HG03565 (cell line): ENCODE measurements around the gene PPP1R2C.

Experiments used
- ATAC-seq: cut with Tn5 transposase; IDR thresholded peaks from one replicate; pipeline ENCODE4 v1.9.1; 2021; ENCODE audit warnings: mild to moderate bottlenecking, moderate library complexity; ENCODE audit not compliant: unreplicated experiment

PPP1R2C gene

DNA sequence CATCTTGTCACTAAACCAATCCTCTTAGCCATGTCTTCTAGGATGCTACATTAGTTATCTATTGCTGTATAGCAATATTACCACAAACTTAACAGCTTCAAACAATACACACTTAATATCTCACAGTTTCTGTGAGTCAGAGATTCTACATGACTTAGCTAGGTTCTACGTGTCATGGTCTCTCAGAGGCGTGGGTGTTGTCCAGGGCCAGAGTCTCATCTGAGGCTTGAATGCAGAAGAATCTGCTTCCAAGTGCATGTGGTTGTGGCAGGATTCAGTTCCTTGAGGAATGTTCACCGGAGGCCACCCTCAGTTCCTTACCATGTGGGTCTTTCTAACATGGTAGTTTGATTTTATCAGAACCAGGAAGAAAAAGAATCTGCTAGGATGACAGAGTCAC lies 26.4 kb downstream of the PPP1R2C start:
- ATAC-seq = no peak

DNA sequence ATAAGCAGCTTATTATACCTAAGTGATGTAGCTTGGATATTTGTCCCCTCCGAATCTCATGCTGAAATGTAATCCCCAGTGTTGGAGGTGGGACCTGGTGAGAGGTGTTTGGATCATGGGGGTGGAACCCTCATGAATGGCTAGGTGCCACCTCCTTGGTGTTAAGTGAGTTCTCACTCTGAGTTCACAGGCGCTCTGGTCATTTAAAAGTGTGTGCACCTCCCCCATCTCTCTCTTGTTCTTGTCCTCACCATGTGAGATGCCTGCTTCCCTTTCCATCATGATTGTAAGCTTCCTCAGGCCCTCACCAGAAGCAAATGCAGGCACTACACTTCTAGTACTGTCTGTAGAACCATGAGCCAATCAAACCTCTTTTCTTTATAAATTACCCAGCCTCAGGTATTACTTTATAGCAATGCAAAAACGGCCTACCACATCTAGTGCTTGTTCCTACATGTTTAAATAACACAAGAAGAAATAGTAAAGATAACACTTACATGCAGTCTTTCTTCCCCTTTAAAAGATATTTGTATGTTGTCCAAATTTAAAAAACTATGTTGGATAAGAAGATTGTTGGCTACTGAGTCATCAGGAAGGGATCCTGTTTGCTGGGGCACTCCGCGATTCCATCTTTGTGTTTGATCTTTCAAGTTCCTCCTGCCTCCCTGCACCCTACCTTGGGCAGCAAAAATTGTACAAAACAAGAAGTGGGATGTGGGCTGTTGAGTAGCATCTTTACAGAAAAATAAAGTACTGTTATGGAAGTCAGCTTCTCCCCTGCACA lies 29.7 kb downstream of the PPP1R2C start:
- no peak for ATAC-seq

DNA sequence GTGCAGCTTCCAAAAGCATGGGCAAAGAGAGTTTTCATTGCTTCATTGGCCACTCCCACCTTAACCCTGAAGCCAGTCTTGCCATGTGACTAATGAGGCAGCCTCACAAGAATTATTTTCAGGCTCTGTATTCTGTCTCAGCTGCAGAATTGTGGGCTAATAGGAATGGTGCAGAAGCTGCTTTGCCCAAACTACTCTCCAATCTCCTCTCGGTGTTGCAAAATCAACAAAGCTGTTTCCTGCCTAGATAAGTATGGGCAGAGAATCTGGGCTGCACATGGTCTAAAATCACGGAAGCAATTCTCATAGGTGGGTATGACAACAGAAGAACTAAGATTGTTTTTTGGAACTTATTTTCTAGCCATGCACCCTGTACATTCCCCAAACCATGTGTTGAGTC lies 31.4 kb downstream of the PPP1R2C start:
- ATAC-seq = no peak

DNA sequence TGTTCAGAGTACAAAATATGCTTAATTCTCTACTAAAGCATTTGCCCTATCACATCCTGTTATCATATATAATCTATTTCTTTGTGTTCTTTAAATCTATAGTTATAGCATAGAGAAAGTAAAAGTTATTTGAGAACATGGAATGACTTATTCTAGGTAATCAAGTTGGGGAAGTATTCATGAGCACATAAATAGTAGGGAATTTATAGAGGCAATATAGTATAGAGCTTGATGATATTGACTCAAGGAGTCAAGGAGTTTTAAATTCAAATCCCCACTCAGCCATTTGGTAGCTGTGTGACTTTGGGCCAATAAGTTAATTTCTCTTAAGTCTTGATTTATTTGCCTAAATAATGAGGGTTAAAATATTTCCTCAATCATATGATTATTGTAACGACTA lies 37.5 kb downstream of the PPP1R2C start:
- no peak for ATAC-seq

DNA sequence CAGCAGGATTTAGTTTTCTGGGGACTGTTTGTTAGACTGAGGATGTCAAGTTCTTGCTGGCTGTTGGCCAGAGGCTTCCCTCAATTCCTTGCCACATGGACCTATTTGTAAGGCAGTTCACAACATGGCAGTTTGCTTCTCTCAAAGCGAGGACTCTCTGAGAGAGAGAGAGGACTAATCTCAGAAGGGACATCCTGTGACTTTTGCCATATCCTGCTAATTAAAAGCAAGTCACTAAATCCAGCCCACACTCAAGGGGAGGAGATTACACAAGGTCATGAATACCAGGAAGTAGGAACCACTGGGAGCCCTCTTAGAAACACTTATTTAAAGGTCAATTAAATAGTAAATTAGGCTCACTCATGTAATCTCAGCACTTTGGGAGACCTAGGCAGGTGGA lies 38.2 kb downstream of the PPP1R2C start:
- ATAC-seq = no peak

DNA sequence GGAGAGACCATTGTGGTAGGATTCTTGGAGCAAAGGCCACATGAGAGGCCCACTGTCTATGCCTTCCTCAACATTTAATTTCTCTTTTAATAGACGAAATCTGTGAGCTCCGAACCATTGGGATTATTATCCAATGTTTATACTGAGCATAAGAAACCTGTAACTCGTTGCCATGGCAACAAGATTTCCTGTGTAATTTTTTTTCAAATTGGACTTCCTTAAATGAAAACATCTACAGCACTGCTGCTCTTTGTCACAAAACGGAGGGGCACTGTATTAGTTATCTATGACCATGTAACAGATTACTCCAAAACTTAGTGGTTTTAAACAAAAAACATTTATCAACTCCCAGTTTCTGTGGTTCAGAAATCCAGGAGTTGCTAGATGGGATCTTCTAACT lies 38.7 kb downstream of the PPP1R2C start:
- no peak for ATAC-seq

DNA sequence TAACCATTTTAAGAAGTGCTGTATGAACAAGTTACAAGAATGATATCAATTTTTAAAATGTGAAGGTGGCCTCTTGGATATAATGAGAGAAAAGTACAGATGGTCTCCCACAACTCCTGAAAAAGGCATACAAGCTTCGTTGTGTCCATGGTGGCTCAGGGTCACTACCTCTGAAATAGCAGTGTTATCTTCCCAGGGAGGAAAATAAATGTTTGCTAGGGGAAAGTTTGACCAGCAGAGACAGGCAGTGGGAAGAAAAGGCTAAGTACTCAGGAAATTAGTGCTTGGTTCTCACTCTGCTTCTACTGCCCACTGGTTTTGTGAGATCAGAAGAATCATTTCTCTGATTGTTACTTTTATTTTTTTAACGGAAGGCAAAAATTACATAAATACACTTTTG lies 39.4 kb downstream of the PPP1R2C start:
- ATAC-seq = no peak

DNA sequence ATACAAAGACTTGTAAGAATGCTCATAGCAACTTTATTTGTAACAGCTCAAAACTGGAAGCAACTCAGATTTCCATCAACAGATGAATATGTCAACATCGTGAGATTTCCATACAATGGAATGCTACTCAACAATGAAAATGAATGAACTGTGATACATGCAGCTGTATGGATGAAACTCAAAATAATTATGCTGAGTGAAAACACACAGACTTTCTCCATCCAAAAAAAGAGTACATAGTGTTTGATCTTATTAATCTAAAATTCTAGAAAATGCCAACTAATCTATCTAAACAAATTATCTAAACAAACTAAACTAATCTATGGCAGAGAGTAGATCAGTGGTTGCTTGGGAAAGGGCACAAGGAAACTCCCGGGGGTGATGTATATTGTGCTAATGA lies 42.7 kb downstream of the PPP1R2C start:
- no peak for ATAC-seq

DNA sequence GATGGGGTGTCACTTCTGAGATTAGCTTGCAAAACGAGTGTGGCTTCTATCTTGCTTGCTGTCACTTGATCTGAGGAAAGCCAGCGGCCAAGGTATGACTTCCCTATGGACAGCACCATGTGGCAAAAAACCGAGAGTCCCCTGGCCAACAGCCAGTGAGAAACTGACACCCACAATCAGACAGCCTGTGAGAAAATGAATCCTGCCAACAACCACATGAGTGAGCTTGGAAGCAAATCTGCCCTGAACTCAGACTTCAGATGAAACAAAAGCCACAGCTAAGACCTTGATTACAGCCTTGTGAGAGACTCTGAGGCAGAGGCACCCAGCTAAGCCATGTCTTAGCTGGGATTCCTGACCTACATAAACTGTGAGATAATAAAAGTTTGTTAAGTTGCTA lies 45.5 kb downstream of the PPP1R2C start:
- no peak for ATAC-seq
